ENCODE data around the gene SARNP. TPM values are rescaled to one million over a fixed set of nuclear protein-coding genes. Genes with fewer than 3 reads are reported as not detected.

Gene SARNP
- total and polyA plus RNA-seq, 9 of the 15 experiments (the other 6 are each of a cell fraction or from before 2014, with no cell fraction given), result 70.1 to 400 (median 198) TPM

- TF ChIP-seq NCOA2 (IDR thresholded peaks at IDR 0.05; ENCODE audit: partially characterized antibody in 2 of 2) (no peak), SREBF2 (CRISPR knock-in tag; IDR thresholded peaks at IDR 0.05) (no peak)
Measured at GRCh38 chr12:55814257-55814656, 3.3 kb downstream of the SARNP start (continued).

- POLR2A ChIA-PET, result interaction anchor here (0.9 to 2.2 kb wide), 11 partner anchors 8 to 123 kb away, joined by 3 to 10 read pairs (median 4); partner anchors contain the start of gene DNAJC14
- 29% methylated on average over 1 of the region's 1 CpG for WGBS (ENCODE audit: insufficient coverage, low coverage, missing lambda C conversion rate)
- in situ Hi-C loops (cut with MboI), result loop anchor here (10.0 kb wide), 1 partner anchor 213 kb away; the partner anchor contains the start of gene IKZF4
Measured at GRCh38 chr12:55812088-55812487, 5.4 kb downstream of the SARNP start.

More at GRCh38 chr12:55812088-55812487, 5.4 kb downstream of the SARNP start:
- no peak for FAIRE-seq
- peak; percentile 14; the same call in 1 of the 3 replicates for ATAC-seq
- Histone ChIP-seq H3K27me3 (ENCODE audit: control insufficient read depth in 2 of 2, insufficient read depth in 2 of 2, low read length in 2 of 2) (no peaks in the 10 kb centered on the region), H2AFZ (ENCODE audit: low read depth, low read length) (no peak overlapping the region), H3K9me1 (ENCODE audit: control insufficient read depth, insufficient read depth, low read length) (no peaks in the 10 kb centered on the region), H3K36me3 (ENCODE audit: control insufficient read depth, insufficient read depth, low read length) (peaks cover 79% of the 10 kb centered on the region), H3K79me2 (ENCODE audit: control insufficient read depth, insufficient read depth, low read length) (peaks cover 99% of the 10 kb centered on the region), H4K20me1 (replicated peaks; ENCODE audit: control insufficient read depth, insufficient read depth, low read length) (peaks cover 25% of the 10 kb centered on the region), H3K9me3 (replicated peaks; ENCODE audit: control insufficient read depth, insufficient read depth, low read depth, low read length) (no peaks in the 10 kb centered on the region), H3K27ac (ENCODE audit: extremely low read depth, low read depth, low read length) (no peak overlapping the region), H3K9ac (ENCODE audit: insufficient read depth in 1 of 2, low read depth in 2 of 2, low read length in 2 of 2) (no peak overlapping the region), H3K4me1 (replicated peaks in 1 of 2; ENCODE audit: control insufficient read depth in 2 of 2, insufficient read depth in 2 of 2, low read length in 2 of 2) (peaks cover 3 to 10% of the 10 kb centered on the region in 2 experiments; a peak in 4 of 5 replicates), H3K4me3 (no peak overlapping the region), H3K4me2 (ENCODE audit: insufficient read depth, low read length) (no peak overlapping the region; the same call in 1 of the 2 replicates)
- no peak for DNase-seq (ENCODE audit: extremely low read depth in 1 of 4, low spot score in 3 of 4)
- intact Hi-C loops (cut with micrococcal nuclease), result no loop called here
- BruUV-seq (replicated peaks), result no TSS peak
- CTCF ChIA-PET (ENCODE audit: low intra/inter-chr PET ratio), result no interaction called here
- TF ChIP-seq, protein P1, sequence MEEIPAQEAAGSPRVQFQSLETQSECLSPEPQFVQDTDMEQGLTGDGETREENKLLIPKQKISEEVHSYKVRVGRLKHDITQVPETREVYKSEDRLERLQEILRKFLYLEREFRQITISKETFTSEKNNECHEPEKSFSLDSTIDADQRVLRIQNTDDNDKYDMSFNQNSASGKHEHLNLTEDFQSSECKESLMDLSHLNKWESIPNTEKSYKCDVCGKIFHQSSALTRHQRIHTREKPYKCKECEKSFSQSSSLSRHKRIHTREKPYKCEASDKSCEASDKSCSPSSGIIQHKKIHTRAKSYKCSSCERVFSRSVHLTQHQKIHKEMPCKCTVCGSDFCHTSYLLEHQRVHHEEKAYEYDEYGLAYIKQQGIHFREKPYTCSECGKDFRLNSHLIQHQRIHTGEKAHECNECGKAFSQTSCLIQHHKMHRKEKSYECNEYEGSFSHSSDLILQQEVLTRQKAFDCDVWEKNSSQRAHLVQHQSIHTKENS (CRISPR knock-in tag; IDR thresholded peaks at IDR 0.05), result no peak
- TF ChIP-seq ZNF354B (CRISPR knock-in tag; IDR thresholded peaks at IDR 0.05) (no peak), USF2 (CRISPR knock-in tag; IDR thresholded peaks at IDR 0.05) (no peak), EP400 (IDR thresholded peaks at IDR 0.05) (no peak), RB1 (IDR thresholded peaks at IDR 0.05; ENCODE audit: low read depth) (no peak), NCOA4 (IDR thresholded peaks at IDR 0.05; ENCODE audit: partially characterized antibody) (no peak), TBP (optimal IDR thresholded peaks at IDR 0.05; ENCODE audit: low read depth, low read length) (no peak), TEAD4 (IDR thresholded peaks at IDR 0.05; ENCODE audit: low read length) (no peak), TEAD4 (CRISPR knock-in tag; IDR thresholded peaks at IDR 0.05; ENCODE audit: borderline replicate concordance) (no peak)
- TF ChIP-seq, protein P2, sequence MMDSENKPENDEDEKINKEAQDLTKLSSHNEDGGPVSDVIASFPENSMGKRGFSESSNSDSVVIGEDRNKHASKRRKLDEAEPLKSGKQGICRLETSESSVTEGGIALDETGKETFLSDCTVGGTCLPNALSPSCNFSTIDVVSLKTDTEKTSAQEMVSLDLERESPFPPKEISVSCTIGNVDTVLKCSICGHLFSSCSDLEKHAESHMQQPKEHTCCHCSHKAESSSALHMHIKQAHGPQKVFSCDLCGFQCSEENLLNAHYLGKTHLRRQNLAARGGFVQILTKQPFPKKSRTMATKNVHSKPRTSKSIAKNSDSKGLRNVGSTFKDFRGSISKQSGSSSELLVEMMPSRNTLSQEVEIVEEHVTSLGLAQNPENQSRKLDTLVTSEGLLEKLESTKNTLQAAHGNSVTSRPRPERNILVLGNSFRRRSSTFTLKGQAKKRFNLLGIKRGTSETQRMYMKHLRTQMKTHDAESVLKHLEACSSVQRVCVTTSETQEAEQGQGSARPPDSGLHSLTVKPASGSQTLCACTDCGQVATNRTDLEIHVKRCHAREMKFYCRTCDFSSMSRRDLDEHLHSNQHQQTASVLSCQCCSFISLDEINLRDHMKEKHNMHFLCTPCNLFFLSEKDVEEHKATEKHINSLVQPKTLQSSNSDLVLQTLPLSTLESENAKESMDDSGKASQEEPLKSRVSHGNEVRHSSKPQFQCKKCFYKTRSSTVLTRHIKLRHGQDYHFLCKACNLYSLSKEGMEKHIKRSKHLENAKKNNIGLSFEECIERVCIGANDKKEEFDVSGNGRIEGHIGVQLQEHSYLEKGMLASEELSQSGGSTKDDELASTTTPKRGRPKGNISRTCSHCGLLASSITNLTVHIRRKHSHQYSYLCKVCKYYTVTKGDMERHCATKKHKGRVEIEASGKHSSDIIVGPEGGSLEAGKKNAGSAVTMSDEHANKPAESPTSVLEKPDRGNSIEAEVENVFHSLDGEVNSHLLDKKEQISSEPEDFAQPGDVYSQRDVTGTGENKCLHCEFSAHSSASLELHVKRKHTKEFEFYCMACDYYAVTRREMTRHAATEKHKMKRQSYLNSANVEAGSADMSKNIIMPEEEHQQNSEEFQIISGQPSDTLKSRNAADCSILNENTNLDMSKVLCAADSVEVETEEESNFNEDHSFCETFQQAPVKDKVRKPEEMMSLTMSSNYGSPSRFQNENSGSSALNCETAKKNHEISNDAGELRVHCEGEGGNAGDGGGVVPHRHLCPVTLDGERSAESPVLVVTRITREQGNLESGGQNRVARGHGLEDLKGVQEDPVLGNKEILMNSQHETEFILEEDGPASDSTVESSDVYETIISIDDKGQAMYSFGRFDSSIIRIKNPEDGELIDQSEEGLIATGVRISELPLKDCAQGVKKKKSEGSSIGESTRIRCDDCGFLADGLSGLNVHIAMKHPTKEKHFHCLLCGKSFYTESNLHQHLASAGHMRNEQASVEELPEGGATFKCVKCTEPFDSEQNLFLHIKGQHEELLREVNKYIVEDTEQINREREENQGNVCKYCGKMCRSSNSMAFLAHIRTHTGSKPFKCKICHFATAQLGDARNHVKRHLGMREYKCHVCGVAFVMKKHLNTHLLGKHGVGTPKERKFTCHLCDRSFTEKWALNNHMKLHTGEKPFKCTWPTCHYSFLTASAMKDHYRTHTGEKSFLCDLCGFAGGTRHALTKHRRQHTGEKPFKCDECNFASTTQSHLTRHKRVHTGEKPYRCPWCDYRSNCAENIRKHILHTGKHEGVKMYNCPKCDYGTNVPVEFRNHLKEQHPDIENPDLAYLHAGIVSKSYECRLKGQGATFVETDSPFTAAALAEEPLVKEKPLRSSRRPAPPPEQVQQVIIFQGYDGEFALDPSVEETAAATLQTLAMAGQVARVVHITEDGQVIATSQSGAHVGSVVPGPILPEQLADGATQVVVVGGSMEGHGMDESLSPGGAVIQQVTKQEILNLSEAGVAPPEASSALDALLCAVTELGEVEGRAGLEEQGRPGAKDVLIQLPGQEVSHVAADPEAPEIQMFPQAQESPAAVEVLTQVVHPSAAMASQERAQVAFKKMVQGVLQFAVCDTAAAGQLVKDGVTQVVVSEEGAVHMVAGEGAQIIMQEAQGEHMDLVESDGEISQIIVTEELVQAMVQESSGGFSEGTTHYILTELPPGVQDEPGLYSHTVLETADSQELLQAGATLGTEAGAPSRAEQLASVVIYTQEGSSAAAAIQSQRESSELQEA (IDR thresholded peaks at IDR 0.05; ENCODE audit: low read depth), result no peak

All from K562 (cell line).